IMR-90 (cell line): ENCODE data around the gene MAN2A1. TPM values are rescaled to one million over a fixed set of nuclear protein-coding genes. Genes with fewer than 3 reads are reported as not detected.

Experiments used
- ATAC-seq: fragments of 200-7000 bp; cut with Tn5 transposase; 2 replicates; pipeline ENCODE4 v1.9.1; 2020; ENCODE audit warnings: low read depth, mild to moderate bottlenecking, moderate library complexity
- BruUV-seq: library from RNA; stranded (reverse); fragments of 400-500 nt; replicated peaks from 2 replicates; lab custom pipeline; 2021; lab: Mats Ljungman, UMichigan
- CTCF ChIA-PET: fragments of 300-600 bp; formaldehyde crosslinking; extraction: SDS; loops from one replicate; lab custom pipeline; 2021; ENCODE audit warnings: antibody characterized with exemption; lab: Yijun Ruan, JAX
- POLR2A ChIA-PET: fragments of 300-600 bp; sonication (Branson Sonifier 250); formaldehyde crosslinking; loops from one replicate; lab custom pipeline; 2022; ENCODE audit warnings: antibody characterized with exemption; ENCODE audit not compliant: unreplicated experiment; lab: Charles Lee
- DNase-seq: peaks from one replicate; pipeline ENCODE4 v3.0.0; 2013
- H2AFZ ChIP-seq: replicated peaks from 2 replicates; pipeline ENCODE3; 2013; ENCODE audit warnings: low read length, mild to moderate bottlenecking; ENCODE audit not compliant: poor library complexity
- H2AK5ac ChIP-seq: 2 replicates; pipeline ENCODE4 v1.6.1; 2013; ENCODE audit warnings: low read depth, low read length, inconsistent platforms
- H2AK9ac ChIP-seq: replicated peaks from 2 replicates; pipeline ENCODE3; 2013; ENCODE audit warnings: mild to moderate bottlenecking, low read depth, low read length, moderate library complexity; ENCODE audit not compliant: poor library complexity
- H2BK120ac ChIP-seq: 2 replicates; pipeline ENCODE4 v1.6.1; 2013; ENCODE audit warnings: low read depth, low read length, inconsistent platforms
- H2BK15ac ChIP-seq: 3 replicates; pipeline ENCODE4 v1.6.1; 2013; ENCODE audit warnings: low read depth, low read length, inconsistent platforms
- H2BK20ac ChIP-seq: 2 replicates; pipeline ENCODE4 v1.6.1; 2013; ENCODE audit warnings: low read depth, mild to moderate bottlenecking, inconsistent platforms, low read length, moderate library complexity
- H2BK5ac ChIP-seq: 2 replicates; pipeline ENCODE4 v1.6.1; 2013; ENCODE audit warnings: mild to moderate bottlenecking, low read depth, low read length, inconsistent platforms; ENCODE audit not compliant: poor library complexity, severe bottlenecking
- H3K14ac ChIP-seq: replicated peaks from 2 replicates; pipeline ENCODE4 v1.6.1; 2013; ENCODE audit warnings: low read depth, low read length, inconsistent platforms
- H3K18ac ChIP-seq: 2 replicates; pipeline ENCODE4 v1.6.1; 2013; ENCODE audit warnings: low read depth, low read length, control low read depth
- H3K23ac ChIP-seq: 2 replicates; pipeline ENCODE4 v1.6.1; 2013; ENCODE audit warnings: low read depth, low read length, inconsistent platforms
- H3K27ac ChIP-seq: 2 replicates; pipeline ENCODE4 v1.5.1; 2013; ENCODE audit warnings: mild to moderate bottlenecking, control low read depth, low read length; ENCODE audit not compliant: insufficient read depth
- H3K27me3 ChIP-seq: 2 replicates; pipeline ENCODE4 v1.6.1; 2013; ENCODE audit warnings: low read length; ENCODE audit not compliant: control insufficient read depth, insufficient read depth
- H3K36me3 ChIP-seq: 2 replicates; pipeline ENCODE4 v1.6.1; 2013; ENCODE audit warnings: low read length, mixed read lengths; ENCODE audit not compliant: control insufficient read depth, insufficient read depth
- H3K4ac ChIP-seq: 2 replicates; pipeline ENCODE4 v1.6.1; 2013; ENCODE audit warnings: low read depth, low read length, inconsistent platforms
- H3K4me1 ChIP-seq: 2 replicates; pipeline ENCODE4 v1.6.1; 2013; ENCODE audit warnings: low read length, mixed read lengths; ENCODE audit not compliant: control insufficient read depth, insufficient read depth
- H3K4me2 ChIP-seq: 2 replicates; pipeline ENCODE4 v1.6.1; 2013; ENCODE audit warnings: low read depth, mild to moderate bottlenecking, control low read depth, low read length, moderate library complexity
- H3K4me3 ChIP-seq: 2 replicates; pipeline ENCODE4 v1.5.1; 2013; ENCODE audit warnings: low read depth, mild to moderate bottlenecking, control low read depth, low read length, moderate library complexity; ENCODE audit not compliant: insufficient read depth
- H3K56ac ChIP-seq: 2 replicates; pipeline ENCODE4 v1.6.1; 2013; ENCODE audit warnings: low read length, inconsistent platforms; ENCODE audit not compliant: insufficient read depth; ENCODE audit errors: extremely low read depth
- H3K79me1 ChIP-seq, 2 experiments: 2 replicates each; pipeline ENCODE4 v1.6.1; 2013; ENCODE audit warnings: low read length in 2 of 2, inconsistent platforms in 1 of 2, low read depth in 1 of 2
- H3K9ac ChIP-seq: 2 replicates; pipeline ENCODE4 v1.6.1; 2013; ENCODE audit warnings: low read depth, low read length, control low read depth
- H3K9me1 ChIP-seq: 2 replicates; pipeline ENCODE4 v1.6.1; 2013; ENCODE audit warnings: low read length, inconsistent platforms; ENCODE audit not compliant: insufficient read depth
- H3K9me3 ChIP-seq: 2 replicates; pipeline ENCODE4 v1.6.1; 2013; ENCODE audit warnings: low read length; ENCODE audit not compliant: control insufficient read depth, insufficient read depth
- H4K20me1 ChIP-seq: 2 replicates; pipeline ENCODE4 v1.6.1; 2013; ENCODE audit warnings: low read length, inconsistent platforms; ENCODE audit not compliant: insufficient read depth
- H4K5ac ChIP-seq: 2 replicates; pipeline ENCODE4 v1.6.1; 2013; ENCODE audit warnings: mild to moderate bottlenecking, low read depth, low read length, control low read depth
- H4K8ac ChIP-seq, 2 experiments: 2 replicates each; pipeline ENCODE4 v1.6.1; 2013; ENCODE audit warnings: low read depth in 2 of 2, low read length in 2 of 2, control low read depth in 1 of 2, inconsistent platforms in 1 of 2
- H4K91ac ChIP-seq: 2 replicates; pipeline ENCODE4 v1.6.1; 2013; ENCODE audit warnings: low read depth, low read length, inconsistent platforms; ENCODE audit not compliant: insufficient read depth
- MAFK ChIP-seq: IDR thresholded peaks from 2 replicates; pipeline ENCODE4 v1.6.1; 2012; ENCODE audit warnings: low read depth, low read length, improper control_type of control experiment
- SMC3 ChIP-seq: fragments of 150-350 bp; IDR thresholded peaks from 2 replicates; pipeline ENCODE4 v1.6.1; 2016; ENCODE audit warnings: low read depth, mild to moderate bottlenecking, antibody characterized with exemption, low read length, moderate library complexity
- WGBS, 2 experiments: methylation state at CpG; one replicate each; pipeline versions ENCODE4 v1.1.5 to v1.1.7; 2013; ENCODE audit warnings: missing lambda C conversion rate in 2 of 2; ENCODE audit not compliant: insufficient read length in 1 of 2; ENCODE audit errors: extremely low coverage in 2 of 2; 5-methylcytosine and 5-hydroxymethylcytosine counted together
- dilution Hi-C: fragments of 300-500 bp; cut with HindIII; formaldehyde crosslinking; loops from one replicate; pipeline ENCODE4 v1.14.3; 2018; ENCODE audit warnings: low sequenced_read_pairs; ENCODE audit not compliant: unreplicated experiment
- in situ Hi-C: fragments of 300-500 bp; cut with MboI; formaldehyde crosslinking; loops from 3 replicates; pipeline ENCODE4 v1.14.3; 2019; ENCODE audit warnings: low sequenced_read_pairs, inconsistent platforms, mixed read lengths
- intact Hi-C: fragments of 100-400 bp; cut with micrococcal nuclease; formaldehyde crosslinking; loops from 2 replicates; pipeline ENCODE4 v1.10.0; 2022
- polyA plus RNA-seq, 3 experiments: library from polyadenylated mRNA; depleted of rRNA; stranded (reverse); fragments of >200 nt; gene quantifications; 2 replicates each; pipeline ENCODE4 v1.2.3, GENCODE V29; 2012; ENCODE audit warnings: low replicate concordance in 1 of 3
- total RNA-seq: library from RNA; depleted of rRNA; stranded (reverse); fragments of >200 nt; gene quantifications from 2 replicates; pipeline ENCODE4 v1.2.3, GENCODE V29; 2012

Gene MAN2A1
- total and polyA plus RNA-seq, 2 of the 4 experiments (the other 2 are of a cell fraction), result 16.4 to 29.6 TPM

GRCh38 chr5:109857405-109858031 lies 167.8 kb downstream of the MAN2A1 start:
- H3K23ac ChIP-seq, result no peak overlapping the region
- no peak overlapping the region for H3K14ac ChIP-seq
- H3K27ac ChIP-seq, result no peak overlapping the region
- no peak overlapping the region for H2BK120ac ChIP-seq
- no peak overlapping the region for H4K5ac ChIP-seq
- DNase-seq, result no peak
- no peak overlapping the region for H2AK9ac ChIP-seq
- H4K20me1 ChIP-seq, result no peaks in the 10 kb centered on the region
- ATAC-seq, result no peak
- no peak overlapping the region for H2AK5ac ChIP-seq
- no peaks in the 10 kb centered on the region; the same call in 1 of the 2 replicates for H3K4me1 ChIP-seq
- WGBS, 2 experiments, result 100% methylated on average over 2 of the region's 8 CpGs; no CpG with 5 or more reads in 1 of the 2 experiments
- intact Hi-C loops (loop anchor here (10.0 kb wide), 1 partner anchor 373 kb away; no protein-coding TSS in a partner anchor), in situ Hi-C loops (no loop called here), dilution Hi-C loops (no loop called here)
- no peak overlapping the region for H3K4ac ChIP-seq
- H3K9me1 ChIP-seq, result no peaks in the 10 kb centered on the region; the same call in none of the 2 replicates
- ChIA-PET CTCF (no interaction called here), POLR2A (no interaction called here)
- no peak overlapping the region for H3K9ac ChIP-seq
- no peak overlapping the region for H3K18ac ChIP-seq
- no peak overlapping the region for H3K56ac ChIP-seq
- no peaks in the 10 kb centered on the region; a peak in 2 of 4 replicates for H3K79me1 ChIP-seq
- H4K91ac ChIP-seq, result no peak overlapping the region
- H2AFZ ChIP-seq, result no peak overlapping the region
- peak; percentile 80 for TF ChIP-seq MAFK
- TF ChIP-seq SMC3, result no peak
- no peak overlapping the region for H2BK15ac ChIP-seq
- no peaks in the 10 kb centered on the region for H3K27me3 ChIP-seq
- no peak overlapping the region for H3K4me2 ChIP-seq
- BruUV-seq, result no TSS peak
- H2BK20ac ChIP-seq, result no peak overlapping the region
- H3K36me3 ChIP-seq, result peaks cover 13% of the 10 kb centered on the region
- H4K8ac ChIP-seq, result no peak overlapping the region
- no peak overlapping the region for H3K4me3 ChIP-seq
- no peaks in the 10 kb centered on the region for H3K9me3 ChIP-seq
- H2BK5ac ChIP-seq, result no peak overlapping the region
